ENCODE measurements around the gene GNB1L.

GRCh38 chr22:19761725-19762567 lies 92.7 kb downstream of the GNB1L start:
- TF ChIP-seq POLR2A (IDR thresholded peaks at IDR 0.05), result no peak
- no peak for TF ChIP-seq CTCF (IDR thresholded peaks at IDR 0.05)
